22Rv1 (cell line): Measurements from ENCODE around the gene GEMIN7.

ENCODE experiments used
- ZFX ChIP-seq: fragments of 450-650 bp; IDR thresholded peaks from 2 replicates; pipeline ENCODE4 v1.6.1; 2017; ENCODE audit warnings: antibody characterized with exemption, borderline replicate concordance
- TF ChIP-seq, protein P1 (sequence below): fragments of 450-650 bp; IDR thresholded peaks from 2 replicates; pipeline ENCODE4 v1.5.1; 2017; ENCODE audit warnings: mild to moderate bottlenecking

DNA sequence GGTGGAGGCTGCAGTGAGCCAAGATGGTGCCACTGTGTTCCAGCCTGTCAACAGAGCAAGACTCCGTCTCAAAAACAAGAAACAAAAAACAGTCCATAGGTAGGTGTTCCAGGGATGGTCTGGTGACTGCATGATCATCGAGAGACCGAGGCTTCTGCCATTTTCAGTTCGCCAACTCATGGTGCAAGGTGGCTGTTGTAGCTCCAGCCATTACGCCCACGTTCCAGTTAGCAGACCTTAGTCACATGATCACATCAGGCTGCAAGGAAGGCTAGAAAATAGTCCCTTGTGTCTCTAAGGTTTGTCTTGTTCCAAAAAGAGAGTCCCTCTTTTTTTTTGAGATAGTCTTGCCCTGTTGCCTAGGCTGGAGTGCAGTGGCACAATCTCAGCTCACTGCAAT is 43.3 kb upstream of the GEMIN7 start:
- TF ChIP-seq, protein P1, sequence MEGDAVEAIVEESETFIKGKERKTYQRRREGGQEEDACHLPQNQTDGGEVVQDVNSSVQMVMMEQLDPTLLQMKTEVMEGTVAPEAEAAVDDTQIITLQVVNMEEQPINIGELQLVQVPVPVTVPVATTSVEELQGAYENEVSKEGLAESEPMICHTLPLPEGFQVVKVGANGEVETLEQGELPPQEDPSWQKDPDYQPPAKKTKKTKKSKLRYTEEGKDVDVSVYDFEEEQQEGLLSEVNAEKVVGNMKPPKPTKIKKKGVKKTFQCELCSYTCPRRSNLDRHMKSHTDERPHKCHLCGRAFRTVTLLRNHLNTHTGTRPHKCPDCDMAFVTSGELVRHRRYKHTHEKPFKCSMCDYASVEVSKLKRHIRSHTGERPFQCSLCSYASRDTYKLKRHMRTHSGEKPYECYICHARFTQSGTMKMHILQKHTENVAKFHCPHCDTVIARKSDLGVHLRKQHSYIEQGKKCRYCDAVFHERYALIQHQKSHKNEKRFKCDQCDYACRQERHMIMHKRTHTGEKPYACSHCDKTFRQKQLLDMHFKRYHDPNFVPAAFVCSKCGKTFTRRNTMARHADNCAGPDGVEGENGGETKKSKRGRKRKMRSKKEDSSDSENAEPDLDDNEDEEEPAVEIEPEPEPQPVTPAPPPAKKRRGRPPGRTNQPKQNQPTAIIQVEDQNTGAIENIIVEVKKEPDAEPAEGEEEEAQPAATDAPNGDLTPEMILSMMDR, result no peak
- TF ChIP-seq ZFX, result no peak
